ENCODE results near the gene RAB5B.
"Not testable (repeated sequence)": the region's sequence is repeated elsewhere in the genome, so short reads cannot be mapped to it uniquely, and the experiment has no call there.

The RAB5B gene

GRCh38 chr12:56003376-56003775 is 29.5 kb downstream of the RAB5B start:
- H3K27ac Mint-ChIP-seq; DNase-seq (ENCODE audit: low spot score); H3K36me3 Mint-ChIP-seq (ENCODE audit: low read depth); H3K4me3 Mint-ChIP-seq; H3K9me3 Mint-ChIP-seq; H3K27me3 Mint-ChIP-seq (ENCODE audit: low read depth): not testable (repeated sequence)
- peaks cover 21% of the 10 kb centered on the region for H3K4me1 Mint-ChIP-seq (ENCODE audit: low read depth)

DNA sequence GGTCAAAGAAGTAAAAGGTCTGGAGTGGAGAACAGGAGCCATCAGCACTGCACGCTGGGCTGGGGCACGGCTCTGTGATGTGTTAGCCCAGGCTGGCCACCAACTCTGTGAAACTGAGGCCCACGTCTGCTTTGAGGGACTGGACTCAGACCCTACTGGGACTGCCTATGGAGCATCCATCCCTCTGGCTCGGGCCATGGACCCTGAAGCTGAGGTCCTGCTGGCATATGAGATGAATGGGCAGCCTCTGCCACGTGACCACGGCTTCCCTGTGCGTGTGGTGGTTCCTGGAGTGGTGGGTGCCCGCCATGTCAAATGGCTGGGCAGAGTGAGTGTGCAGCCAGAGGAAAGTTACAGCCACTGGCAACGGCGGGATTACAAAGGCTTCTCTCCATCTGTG is 30.3 kb downstream of the RAB5B start:
- peaks cover 22% of the 10 kb centered on the region for H3K4me1 Mint-ChIP-seq (ENCODE audit: low read depth)
- no peak overlapping the region for H3K4me3 Mint-ChIP-seq
- no peaks in the 10 kb centered on the region for H3K27me3 Mint-ChIP-seq (ENCODE audit: low read depth)
- H3K9me3 Mint-ChIP-seq: no peaks in the 10 kb centered on the region
- DNase-seq (ENCODE audit: low spot score): no peak
- H3K27ac Mint-ChIP-seq: peak overlapping the region; percentile 26
- H3K36me3 Mint-ChIP-seq (ENCODE audit: low read depth): peaks cover 7% of the 10 kb centered on the region

DNA sequence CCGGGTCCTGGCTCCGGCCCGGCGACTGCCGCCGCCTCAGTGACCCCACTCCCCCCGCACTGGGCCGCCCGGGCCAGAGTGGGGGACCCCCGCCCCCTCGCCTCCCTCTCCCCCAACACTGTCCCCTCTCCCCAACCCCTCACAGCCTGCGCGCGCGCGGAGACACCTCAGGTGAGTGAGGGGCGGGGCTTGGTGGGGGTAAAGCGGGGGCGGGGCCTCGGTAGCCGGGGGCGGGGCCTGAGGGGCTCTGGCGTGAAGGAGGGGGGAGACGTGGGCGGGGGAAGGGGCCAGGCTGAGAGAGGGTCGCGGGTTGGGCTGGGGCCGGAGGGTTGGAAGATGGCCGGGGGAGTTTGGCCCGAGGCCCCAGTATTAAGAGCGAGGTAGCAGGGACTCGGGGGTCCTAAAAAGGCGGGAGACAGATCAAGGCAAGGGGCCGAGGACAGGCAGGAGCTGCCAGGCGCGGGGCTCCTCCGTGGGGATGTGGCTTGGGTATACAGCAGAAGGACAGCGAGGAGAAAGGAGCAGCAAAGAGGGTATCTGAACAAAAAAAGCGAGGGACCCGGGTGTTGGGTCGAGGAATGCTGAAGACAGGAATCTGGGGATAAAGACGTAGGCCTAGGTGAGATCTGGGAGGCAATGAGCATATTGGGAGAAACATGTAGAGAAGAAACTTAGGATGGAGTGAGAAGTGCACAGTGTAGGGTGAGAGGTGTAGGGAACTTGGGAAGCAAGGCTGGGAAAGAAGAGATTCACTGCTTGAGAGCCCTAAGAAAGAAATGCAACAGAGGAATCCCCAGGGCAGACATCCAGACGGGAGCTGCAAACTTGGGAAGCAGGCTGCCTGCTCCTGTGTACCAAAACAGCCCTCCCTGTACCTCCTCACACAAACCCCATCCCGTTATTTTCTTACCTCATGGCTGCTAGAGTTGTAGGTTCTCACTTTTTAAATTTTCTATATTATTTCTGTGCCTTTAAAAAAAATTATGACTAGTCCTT is 34.0 kb downstream of the RAB5B start:
- H3K36me3 Mint-ChIP-seq (ENCODE audit: low read depth): peaks cover 1% of the 10 kb centered on the region
- peak overlapping the region; percentile 82 for H3K4me3 Mint-ChIP-seq
- no peaks in the 10 kb centered on the region for H3K27me3 Mint-ChIP-seq (ENCODE audit: low read depth)
- DNase-seq (ENCODE audit: low spot score): peak; percentile 23
- H3K27ac Mint-ChIP-seq: peak overlapping the region; percentile 80
- H3K9me3 Mint-ChIP-seq: no peaks in the 10 kb centered on the region
- H3K4me1 Mint-ChIP-seq (ENCODE audit: low read depth): peaks cover 23% of the 10 kb centered on the region

DNA sequence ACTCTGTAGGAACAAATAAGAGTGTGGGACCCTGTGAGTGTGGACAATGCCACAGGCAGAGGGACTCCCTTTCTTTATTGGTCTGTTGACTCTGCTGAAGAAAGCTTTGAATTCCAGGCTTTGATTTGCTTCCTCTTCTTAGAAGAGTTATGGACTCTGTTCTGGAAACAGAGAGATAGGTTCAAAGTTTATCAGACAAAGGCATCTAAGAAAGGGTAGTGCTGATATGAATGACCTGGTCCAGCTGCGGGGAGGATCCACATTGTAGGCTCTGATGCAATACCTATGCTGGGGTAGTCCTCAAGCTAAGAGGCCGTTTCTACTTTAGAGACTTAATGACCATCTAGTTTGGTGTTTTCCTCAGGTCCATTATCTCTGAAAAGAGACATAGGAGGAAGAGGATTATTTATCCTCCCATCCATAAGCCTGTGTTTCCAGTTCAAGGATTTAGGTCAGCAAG is 36.3 kb downstream of the RAB5B start:
- H3K27me3 Mint-ChIP-seq (ENCODE audit: low read depth): no peaks in the 10 kb centered on the region
- no peak overlapping the region for H3K4me3 Mint-ChIP-seq
- H3K27ac Mint-ChIP-seq: no peak overlapping the region

GRCh38 chr12:56011509-56012090 is 37.7 kb downstream of the RAB5B start:
- H3K36me3 Mint-ChIP-seq (ENCODE audit: low read depth): peaks cover 1% of the 10 kb centered on the region
- H3K9me3 Mint-ChIP-seq: no peaks in the 10 kb centered on the region
- no peak overlapping the region for H3K4me3 Mint-ChIP-seq
- H3K27me3 Mint-ChIP-seq (ENCODE audit: low read depth): no peaks in the 10 kb centered on the region
- H3K4me1 Mint-ChIP-seq (ENCODE audit: low read depth): peaks cover 30% of the 10 kb centered on the region
- no peak overlapping the region for H3K27ac Mint-ChIP-seq
- DNase-seq (ENCODE audit: low spot score): no peak

More for the DNA sequence above, 36.3 kb downstream of the RAB5B start:
- no peaks in the 10 kb centered on the region for H3K9me3 Mint-ChIP-seq
- peaks cover 1% of the 10 kb centered on the region for H3K36me3 Mint-ChIP-seq (ENCODE audit: low read depth)
- DNase-seq (ENCODE audit: low spot score): no peak
- H3K4me1 Mint-ChIP-seq (ENCODE audit: low read depth): peaks cover 25% of the 10 kb centered on the region

GRCh38 chr12:56013482-56013881 is 39.6 kb downstream of the RAB5B start:
- Mint-ChIP-seq H3K36me3 (ENCODE audit: low read depth) (peaks cover 1% of the 10 kb centered on the region), H3K27me3 (ENCODE audit: low read depth) (no peaks in the 10 kb centered on the region), H3K9me3 (no peaks in the 10 kb centered on the region), H3K4me1 (ENCODE audit: low read depth) (peaks cover 21% of the 10 kb centered on the region), H3K27ac (no peak overlapping the region), H3K4me3 (no peak overlapping the region)
- DNase-seq (ENCODE audit: low spot score): no peak

- Mint-ChIP-seq H3K9me3 (no peaks in the 10 kb centered on the region), H3K36me3 (ENCODE audit: low read depth) (peaks cover 1% of the 10 kb centered on the region), H3K27ac (no peak overlapping the region), H3K4me3 (no peak overlapping the region), H3K4me1 (ENCODE audit: low read depth) (peaks cover 17% of the 10 kb centered on the region), H3K27me3 (ENCODE audit: low read depth) (no peaks in the 10 kb centered on the region)
- no peak for DNase-seq (ENCODE audit: low spot score)
These were observed 40.3 kb downstream of the RAB5B start for GRCh38 chr12:56014205-56014604.

- Mint-ChIP-seq H3K4me3 (no peak overlapping the region), H3K27me3 (ENCODE audit: low read depth) (no peaks in the 10 kb centered on the region), H3K27ac (no peak overlapping the region), H3K4me1 (ENCODE audit: low read depth) (peaks cover 23% of the 10 kb centered on the region), H3K36me3 (ENCODE audit: low read depth) (peaks cover 3% of the 10 kb centered on the region), H3K9me3 (no peaks in the 10 kb centered on the region)
- DNase-seq (ENCODE audit: low spot score): no peak
These were observed 43.3 kb downstream of the RAB5B start for GRCh38 chr12:56017181-56017580.

DNA sequence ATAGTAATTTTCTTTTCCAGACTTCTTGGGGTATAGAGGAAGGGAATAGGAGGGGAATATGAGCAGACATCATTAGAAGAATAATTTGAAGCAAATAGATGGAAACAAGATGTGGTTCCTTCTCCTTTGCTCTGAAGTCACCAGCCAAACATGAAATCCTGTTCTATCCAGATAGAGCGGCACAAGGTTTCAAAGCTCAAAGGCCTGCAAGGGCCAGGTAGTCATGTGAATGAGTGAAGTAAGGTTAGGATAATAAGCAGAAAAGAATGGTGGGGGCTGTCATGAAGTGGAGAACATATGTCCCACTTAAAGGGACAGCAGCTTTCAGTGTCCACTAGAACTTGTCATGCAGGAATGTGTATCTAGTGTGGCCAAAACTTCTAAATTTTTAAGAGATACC is 44.5 kb downstream of the RAB5B start:
- H3K9me3 Mint-ChIP-seq: no peaks in the 10 kb centered on the region
- H3K4me3 Mint-ChIP-seq: no peak overlapping the region
- DNase-seq (ENCODE audit: low spot score): no peak
- H3K27ac Mint-ChIP-seq: no peak overlapping the region
- peaks cover 30% of the 10 kb centered on the region for H3K4me1 Mint-ChIP-seq (ENCODE audit: low read depth)
- peaks cover 3% of the 10 kb centered on the region for H3K36me3 Mint-ChIP-seq (ENCODE audit: low read depth)
- no peaks in the 10 kb centered on the region for H3K27me3 Mint-ChIP-seq (ENCODE audit: low read depth)

- Mint-ChIP-seq H3K4me3 (peak within 1 kb of the TSS; percentile 95), H3K27me3 (ENCODE audit: low read depth) (no peaks in the 10 kb centered on the region), H3K4me1 (ENCODE audit: low read depth) (peaks cover 36% of the 10 kb centered on the region), H3K9me3 (no peaks in the 10 kb centered on the region), H3K36me3 (ENCODE audit: low read depth) (peaks cover 12% of the 10 kb centered on the region), H3K27ac (peak within 1 kb of the TSS; percentile 88)
- DNase-seq (ENCODE audit: low spot score): no peak
These were observed 46.7 kb downstream of the RAB5B start, which contains the start of gene IKZF4 for GRCh38 chr12:56020423-56021184. Gene IKZF4, plus strand, starts transcription at chr12:56021043. Its CDS starts 451 bp downstream, at chr12:56021494.

GRCh38 chr12:56021889-56022497 is 48.1 kb downstream of the RAB5B start:
- Mint-ChIP-seq H3K9me3 (no peaks in the 10 kb centered on the region), H3K4me1 (ENCODE audit: low read depth) (peaks cover 30% of the 10 kb centered on the region), H3K4me3 (peak overlapping the region; percentile 95), H3K36me3 (ENCODE audit: low read depth) (peaks cover 18% of the 10 kb centered on the region), H3K27me3 (ENCODE audit: low read depth) (no peaks in the 10 kb centered on the region), H3K27ac (peak overlapping the region; percentile 88)
- DNase-seq (ENCODE audit: low spot score): no peak

DNA sequence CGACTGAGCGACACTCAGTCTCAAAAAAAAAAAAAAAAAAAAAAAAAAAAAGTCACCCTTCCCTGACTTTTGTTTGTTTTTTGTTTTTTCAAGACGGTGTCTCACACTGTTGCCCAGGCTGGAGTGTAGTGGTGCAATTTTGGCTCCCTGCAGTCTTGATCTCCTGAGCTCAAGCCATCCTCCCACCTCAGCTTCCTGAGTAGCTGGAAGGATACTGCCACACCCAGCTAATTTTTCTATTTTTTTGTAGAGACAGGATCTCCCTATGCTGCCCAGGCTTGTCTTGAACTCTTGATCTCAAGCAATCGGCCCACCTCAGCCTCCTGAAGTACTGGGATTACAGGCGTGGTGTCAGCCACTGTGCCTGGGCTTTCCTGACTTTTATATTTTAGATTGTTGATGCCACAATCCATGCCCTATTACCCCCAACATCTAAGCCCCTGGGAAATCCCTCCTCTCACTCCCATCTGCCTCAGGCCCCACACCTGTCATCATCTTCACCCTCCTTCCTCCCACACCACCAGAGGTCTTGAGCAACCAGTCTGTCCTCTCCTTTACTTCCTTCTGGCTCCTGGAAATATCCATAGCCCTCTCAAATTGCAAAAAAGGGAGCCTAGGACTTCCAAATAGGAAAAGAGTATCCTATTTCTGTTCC is 54.8 kb downstream of the RAB5B start:
- Mint-ChIP-seq H3K4me1 (ENCODE audit: low read depth) (peaks cover 37% of the 10 kb centered on the region), H3K4me3 (peak overlapping the region; percentile 22), H3K36me3 (ENCODE audit: low read depth) (peaks cover 62% of the 10 kb centered on the region), H3K27me3 (ENCODE audit: low read depth) (no peaks in the 10 kb centered on the region), H3K9me3 (no peaks in the 10 kb centered on the region), H3K27ac (no peak overlapping the region)
- no peak for DNase-seq (ENCODE audit: low spot score)

DNA sequence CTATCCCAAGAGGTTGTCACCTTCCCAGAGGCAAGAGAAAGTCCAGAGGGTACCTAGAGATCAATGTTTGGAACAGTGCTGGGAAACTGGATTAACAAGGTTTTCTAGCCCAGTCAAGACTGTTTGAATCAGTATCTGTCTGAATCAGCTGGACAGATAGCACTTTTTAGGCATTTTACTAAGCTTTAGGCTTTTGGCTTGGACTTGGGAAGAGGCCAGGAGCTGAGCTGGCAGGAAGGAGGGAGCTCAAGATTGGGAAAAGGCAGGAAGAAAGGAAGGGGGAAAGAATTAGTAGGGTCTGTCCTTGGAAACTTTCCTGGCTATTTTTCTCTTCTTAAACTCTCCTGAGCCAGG is 55.3 kb downstream of the RAB5B start:
- Mint-ChIP-seq H3K4me3 (no peak overlapping the region), H3K36me3 (ENCODE audit: low read depth) (peaks cover 60% of the 10 kb centered on the region), H3K27me3 (ENCODE audit: low read depth) (no peaks in the 10 kb centered on the region), H3K9me3 (no peaks in the 10 kb centered on the region), H3K27ac (peak overlapping the region; percentile 56), H3K4me1 (ENCODE audit: low read depth) (peaks cover 34% of the 10 kb centered on the region)
- no peak for DNase-seq (ENCODE audit: low spot score)
